ENCODE results near the gene SCUBE1. TPM values are rescaled to one million over a fixed set of nuclear protein-coding genes. Genes with fewer than 3 reads are reported as not detected.
"Not testable (repeated sequence)": the region's sequence is repeated elsewhere in the genome, so short reads cannot be mapped to it uniquely, and the experiment has no call there.

The SCUBE1 gene
- total and polyA plus RNA-seq, 2 of the 8 experiments (the other 6 are each of a cell fraction or from before 2014, with no cell fraction given): 2.3 to 4.9 TPM

GRCh38 chr22:43356881-43357280 lies 13.7 kb upstream of the SCUBE1 start (continued):
- TF ChIP-seq HDAC2 (IDR thresholded peaks at IDR 0.05; ENCODE audit: borderline replicate concordance in 1 of 2, low read depth in 2 of 2, low read length in 2 of 2): no peak
- no peak for TF ChIP-seq BCL11A (IDR thresholded peaks at IDR 0.05; ENCODE audit: low read depth in 2 of 2, low read length in 2 of 2)
- TF ChIP-seq HDAC6 (IDR thresholded peaks at IDR 0.05; ENCODE audit: low read depth, low read length): no peak
- TF ChIP-seq RNF2 (IDR thresholded peaks at IDR 0.05; ENCODE audit: borderline replicate concordance, low read depth, low read length, missing control alignments, poor library complexity, severe bottlenecking): no peak

- H3K56ac ChIP-seq (replicated peaks; ENCODE audit: insufficient read length, low read depth, low read length); H3K79me2 ChIP-seq (ENCODE audit: control insufficient read depth in 1 of 2, insufficient read depth in 2 of 2, low read length in 2 of 2); H4K91ac ChIP-seq (replicated peaks; ENCODE audit: insufficient read length, low read length); FAIRE-seq; H3K27ac ChIP-seq (ENCODE audit: low read depth, low read length); H3K79me1 ChIP-seq (ENCODE audit: low read depth, low read length); H2AFZ ChIP-seq (ENCODE audit: low read length); H2BK15ac ChIP-seq (ENCODE audit: low read length); H3K14ac ChIP-seq (ENCODE audit: insufficient read length); H3K4ac ChIP-seq (replicated peaks; ENCODE audit: insufficient read length, low read depth, low read length); POLR2A ChIA-PET (ENCODE audit: partially characterized antibody); H2AK5ac ChIP-seq (ENCODE audit: low read depth, low read length); H2BK120ac ChIP-seq (replicated peaks; ENCODE audit: low read depth, low read length); H3K36me3 ChIP-seq (ENCODE audit: control insufficient read depth in 2 of 4, insufficient read depth in 4 of 4, low read length in 3 of 4); H3K27me3 ChIP-seq (replicated peaks in 1 of 4; ENCODE audit: control insufficient read depth in 3 of 4, extremely low read depth in 1 of 4, insufficient read depth in 3 of 4, low read length in 3 of 4); H3K4me3 ChIP-seq (ENCODE audit: extremely low read depth in 1 of 4, insufficient read depth in 2 of 4, low read depth in 3 of 4, low read length in 4 of 4); H3K23ac ChIP-seq (ENCODE audit: insufficient read length); H3K9me3 ChIP-seq (ENCODE audit: insufficient read depth in 2 of 2, low read depth in 1 of 2, low read length in 1 of 2); DNase-seq (ENCODE audit: low read depth in 1 of 2, low spot score in 2 of 2); H3K23me2 ChIP-seq (ENCODE audit: low read depth, low read length); H4K5ac ChIP-seq (ENCODE audit: insufficient read length, low read depth, low read length); H2BK20ac ChIP-seq (ENCODE audit: low read length); H3K9ac ChIP-seq (replicated peaks in 1 of 4; ENCODE audit: extremely low read depth in 1 of 4, low read depth in 3 of 4, low read length in 3 of 4); H4K20me1 ChIP-seq (replicated peaks in 1 of 2; ENCODE audit: control insufficient read depth in 1 of 2, insufficient read depth in 2 of 2, low read length in 2 of 2); H2BK5ac ChIP-seq (ENCODE audit: low read depth, low read length); H4K8ac ChIP-seq (ENCODE audit: extremely low read depth, insufficient read depth, low read length); H2BK12ac ChIP-seq (ENCODE audit: low read depth, low read length); H3K4me2 ChIP-seq (ENCODE audit: insufficient read depth in 1 of 2, low read depth in 2 of 2, low read length in 2 of 2); H3K18ac ChIP-seq (ENCODE audit: extremely low read depth, low read length); H3K4me1 ChIP-seq (replicated peaks in 1 of 4; ENCODE audit: control insufficient read depth in 3 of 4, insufficient read depth in 4 of 4, low read length in 3 of 4): not testable (repeated sequence)
- WGBS, 2 experiments (ENCODE audit: extremely low coverage in 1 of 2, insufficient coverage in 1 of 2, insufficient read length in 1 of 2, insufficient replicate concordance in 2 of 2, low coverage in 1 of 2, low lambda C conversion rate in 2 of 2, missing lambda C conversion rate in 1 of 2): 88% methylated on average over 10 of the region's 10 CpGs; no CpG with 5 or more reads in 1 of the 2 experiments
- CTCF ChIA-PET (ENCODE audit: partially characterized antibody): interaction anchor here (0.7 to 5.0 kb wide), 6 partner anchors 9 to 124 kb away, joined by 3 to 34 read pairs (median 7); no protein-coding TSS in a partner anchor
Observed at GRCh38 chr22:43355688-43356087, 12.5 kb upstream of the SCUBE1 start.
